ENCODE measurements around the gene ASIP. TPM values are rescaled to one million over a fixed set of nuclear protein-coding genes. Genes with fewer than 3 reads are reported as not detected.

ASIP gene
- total RNA-seq, 1 donor from 2014 or later, result not detected

GRCh38 chr20:34209111-34209510 lies 32.1 kb upstream of the ASIP start:
- no peak overlapping the region for H3K27ac Mint-ChIP-seq
- no peak overlapping the region for H3K4me3 Mint-ChIP-seq (ENCODE audit: low read depth)
- H3K27me3 Mint-ChIP-seq, result no peaks in the 10 kb centered on the region
- no peaks in the 10 kb centered on the region for H3K4me1 Mint-ChIP-seq (ENCODE audit: low read depth)
- H3K9me3 Mint-ChIP-seq (ENCODE audit: low read depth), result peaks cover 23% of the 10 kb centered on the region
- no peak for DNase-seq (ENCODE audit: low spot score, unreplicated experiment)
- no peaks in the 10 kb centered on the region for H3K36me3 Mint-ChIP-seq (ENCODE audit: insufficient read depth)
- TF ChIP-seq, protein P1, sequence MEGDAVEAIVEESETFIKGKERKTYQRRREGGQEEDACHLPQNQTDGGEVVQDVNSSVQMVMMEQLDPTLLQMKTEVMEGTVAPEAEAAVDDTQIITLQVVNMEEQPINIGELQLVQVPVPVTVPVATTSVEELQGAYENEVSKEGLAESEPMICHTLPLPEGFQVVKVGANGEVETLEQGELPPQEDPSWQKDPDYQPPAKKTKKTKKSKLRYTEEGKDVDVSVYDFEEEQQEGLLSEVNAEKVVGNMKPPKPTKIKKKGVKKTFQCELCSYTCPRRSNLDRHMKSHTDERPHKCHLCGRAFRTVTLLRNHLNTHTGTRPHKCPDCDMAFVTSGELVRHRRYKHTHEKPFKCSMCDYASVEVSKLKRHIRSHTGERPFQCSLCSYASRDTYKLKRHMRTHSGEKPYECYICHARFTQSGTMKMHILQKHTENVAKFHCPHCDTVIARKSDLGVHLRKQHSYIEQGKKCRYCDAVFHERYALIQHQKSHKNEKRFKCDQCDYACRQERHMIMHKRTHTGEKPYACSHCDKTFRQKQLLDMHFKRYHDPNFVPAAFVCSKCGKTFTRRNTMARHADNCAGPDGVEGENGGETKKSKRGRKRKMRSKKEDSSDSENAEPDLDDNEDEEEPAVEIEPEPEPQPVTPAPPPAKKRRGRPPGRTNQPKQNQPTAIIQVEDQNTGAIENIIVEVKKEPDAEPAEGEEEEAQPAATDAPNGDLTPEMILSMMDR (IDR thresholded peaks at IDR 0.05; ENCODE audit: unreplicated experiment), result no peak

DNA sequence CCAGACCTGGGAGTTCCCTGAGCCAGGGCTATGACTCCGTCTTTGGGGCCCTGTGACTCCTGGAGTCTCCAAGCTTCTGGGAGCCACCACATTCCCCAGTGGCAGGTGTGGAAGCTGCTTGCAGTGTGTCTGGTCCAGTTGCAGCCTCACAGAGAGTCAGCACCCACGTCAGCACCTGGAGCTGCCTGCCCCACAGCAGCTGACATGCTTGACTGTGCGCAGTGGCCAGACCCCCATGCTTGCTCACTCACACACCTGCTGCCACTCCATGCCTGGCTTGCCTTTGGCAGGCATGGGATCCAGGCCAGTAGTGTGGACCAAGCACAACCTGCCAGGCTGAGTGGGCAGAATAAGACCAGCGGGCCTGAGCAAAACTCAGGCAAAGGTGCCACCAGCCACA lies 31.0 kb upstream of the ASIP start:
- Mint-ChIP-seq H3K27me3 (no peaks in the 10 kb centered on the region), H3K4me1 (ENCODE audit: low read depth) (no peaks in the 10 kb centered on the region), H3K27ac (no peak overlapping the region), H3K4me3 (ENCODE audit: low read depth) (no peak overlapping the region), H3K36me3 (ENCODE audit: insufficient read depth) (no peaks in the 10 kb centered on the region), H3K9me3 (ENCODE audit: low read depth) (peaks cover 23% of the 10 kb centered on the region)
- TF ChIP-seq, protein P1 (IDR thresholded peaks at IDR 0.05; ENCODE audit: unreplicated experiment), result no peak
- no peak for DNase-seq (ENCODE audit: low spot score, unreplicated experiment)

DNA sequence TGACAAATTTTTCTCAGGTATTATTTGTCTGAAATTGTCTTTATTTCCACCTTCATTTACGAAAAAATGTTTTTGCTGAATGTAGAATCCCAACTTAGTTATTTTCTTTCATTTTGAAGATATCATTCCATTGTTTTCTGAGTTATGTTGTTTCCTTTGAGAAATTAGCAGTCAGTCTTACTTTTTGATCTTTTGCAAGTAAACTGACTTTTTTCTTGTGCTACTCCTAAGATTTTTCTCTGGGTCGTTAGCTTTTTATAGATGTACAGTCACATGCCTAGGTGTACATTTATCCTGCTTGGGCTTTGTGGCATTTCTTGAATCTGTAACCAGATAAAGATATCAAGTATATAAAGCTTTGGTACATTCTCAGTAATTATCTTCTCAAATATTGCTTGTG lies 29.6 kb upstream of the ASIP start:
- no peak overlapping the region for H3K4me3 Mint-ChIP-seq (ENCODE audit: low read depth)
- H3K36me3 Mint-ChIP-seq (ENCODE audit: insufficient read depth), result no peaks in the 10 kb centered on the region
- no peak overlapping the region for H3K27ac Mint-ChIP-seq
- DNase-seq (ENCODE audit: low spot score, unreplicated experiment), result no peak
- peaks cover 18% of the 10 kb centered on the region for H3K9me3 Mint-ChIP-seq (ENCODE audit: low read depth)
- TF ChIP-seq, protein P1 (IDR thresholded peaks at IDR 0.05; ENCODE audit: unreplicated experiment), result no peak
- H3K27me3 Mint-ChIP-seq, result peaks cover 4% of the 10 kb centered on the region
- H3K4me1 Mint-ChIP-seq (ENCODE audit: low read depth), result peaks cover 7% of the 10 kb centered on the region

GRCh38 chr20:34213213-34213612 lies 28.0 kb upstream of the ASIP start:
- no peak for DNase-seq (ENCODE audit: low spot score, unreplicated experiment)
- H3K9me3 Mint-ChIP-seq (ENCODE audit: low read depth), result peaks cover 10% of the 10 kb centered on the region
- H3K27ac Mint-ChIP-seq, result no peak overlapping the region
- no peak overlapping the region for H3K4me3 Mint-ChIP-seq (ENCODE audit: low read depth)
- H3K36me3 Mint-ChIP-seq (ENCODE audit: insufficient read depth), result no peaks in the 10 kb centered on the region
- TF ChIP-seq, protein P1 (IDR thresholded peaks at IDR 0.05; ENCODE audit: unreplicated experiment), result no peak
- peaks cover 8% of the 10 kb centered on the region for H3K4me1 Mint-ChIP-seq (ENCODE audit: low read depth)
- peaks cover 13% of the 10 kb centered on the region for H3K27me3 Mint-ChIP-seq

DNA sequence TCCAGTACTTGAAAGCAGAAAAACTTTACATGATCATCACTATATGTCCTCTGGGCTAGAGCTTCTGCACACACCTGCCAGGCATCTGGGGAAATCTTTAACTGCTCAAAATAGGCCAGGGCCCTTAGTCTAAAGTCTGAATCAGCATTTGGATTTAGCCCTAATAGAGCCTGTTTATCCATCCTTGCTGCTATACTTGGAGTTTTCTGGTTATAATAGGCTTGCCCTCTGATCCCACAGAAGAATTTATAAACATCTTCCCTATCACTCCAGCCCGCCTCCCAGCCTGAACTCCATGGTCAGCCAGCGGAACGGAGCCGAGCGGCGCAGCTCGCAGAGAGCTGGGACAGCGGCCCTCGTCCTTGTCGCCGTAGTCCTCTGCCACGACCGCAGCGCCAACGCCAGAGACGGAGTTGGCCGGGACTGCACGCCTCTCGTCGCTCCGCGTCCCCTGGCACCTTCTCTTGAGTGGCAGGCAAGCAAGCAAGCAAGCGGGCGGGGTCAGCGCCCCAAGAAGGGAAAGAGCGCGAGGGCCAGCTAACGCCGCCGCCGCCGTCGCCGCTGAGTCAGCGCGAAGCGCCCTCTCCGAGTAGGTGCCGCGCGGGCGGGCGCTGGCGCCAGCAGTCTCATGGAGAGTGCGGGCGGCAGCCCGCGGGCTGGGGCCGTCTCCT lies 25.4 kb upstream of the ASIP start:
- H3K36me3 Mint-ChIP-seq (ENCODE audit: insufficient read depth), result no peaks in the 10 kb centered on the region
- H3K4me3 Mint-ChIP-seq (ENCODE audit: low read depth), result no peak overlapping the region
- peak overlapping the region; percentile 53 for H3K27ac Mint-ChIP-seq
- peaks cover 8% of the 10 kb centered on the region for H3K4me1 Mint-ChIP-seq (ENCODE audit: low read depth)
- DNase-seq (ENCODE audit: low spot score, unreplicated experiment), result peak; percentile 82
- H3K27me3 Mint-ChIP-seq, result peaks cover 19% of the 10 kb centered on the region
- H3K9me3 Mint-ChIP-seq (ENCODE audit: low read depth), result peaks cover 6% of the 10 kb centered on the region
- TF ChIP-seq, protein P1 (IDR thresholded peaks at IDR 0.05; ENCODE audit: unreplicated experiment), result peak; percentile 33

Data from progenitor cell of endocrine pancreas (in vitro differentiated cells).